Right lobe of liver (tissue), 6 donors: Measurements from ENCODE around the gene F10. TPM values are rescaled to one million over a fixed set of nuclear protein-coding genes. Genes with fewer than 3 reads are reported as not detected.

ENCODE experiments used
- ATAC-seq, 4 donors: fragments of 200-7000 bp; cut with Tn5 transposase; one replicate each; pipeline ENCODE4 v1.9.1; 2020; ENCODE audit warnings: mild to moderate bottlenecking in 4 of 4, moderate library complexity in 4 of 4
- DNase-seq, 3 donors: peaks; one replicate each; pipeline ENCODE4 v3.0.0-alpha.2; 2020
- H3K27ac ChIP-seq, 3 donors: fragments of 200-600 bp; one replicate each; pipeline ENCODE4 v1.8.0; 2022
- H3K27me3 ChIP-seq, 2 donors: fragments of 200-600 bp; one replicate each; pipeline ENCODE4 v1.8.0; 2022
- H3K36me3 ChIP-seq, 4 donors: fragments of 200-600 bp; sonication (generic) in 1 of 4; one replicate each; pipeline versions ENCODE4 v1.5.1 to v1.8.0; 2017 to 2022; ENCODE audit warnings: control low read depth in 1 of 4
- H3K4me1 ChIP-seq, 4 donors: fragments of 200-600 bp; sonication (generic) in 1 of 4; one replicate each; pipeline versions ENCODE4 v1.5.1 to v1.8.0; 2017 to 2022; ENCODE audit warnings: control low read depth in 1 of 4
- H3K4me3 ChIP-seq, 3 donors: fragments of 200-600 bp; one replicate each; pipeline ENCODE4 v1.8.0; 2022
- H3K9me3 ChIP-seq, 4 donors: fragments of 200-600 bp; sonication (generic) in 1 of 4; one replicate each; pipeline versions ENCODE4 v1.5.1 to v1.8.0; 2017 to 2022; ENCODE audit warnings: control low read depth in 1 of 4
- CTCF ChIP-seq, 4 donors: fragments of 200-600 bp in 3 of 4; fragments of 450-650 bp in 1 of 4; IDR thresholded peaks; one replicate each; pipeline versions ENCODE4 v1.5.1 to v1.8.0; 2016 to 2022; ENCODE audit warnings: antibody characterized with exemption in 4 of 4, mild to moderate bottlenecking in 2 of 4
- POLR2A ChIP-seq: fragments of 450-650 bp; IDR thresholded peaks from one replicate; pipeline ENCODE4 v1.6.1; 2017; ENCODE audit warnings: antibody characterized with exemption, mild to moderate bottlenecking
- WGBS: methylation state at CpG from one replicate; pipeline ENCODE4 v1.1.6; 2018; ENCODE audit warnings: low coverage, low lambda C conversion rate; ENCODE audit not compliant: insufficient coverage; ENCODE audit errors: missing lambda C conversion rate; 5-methylcytosine and 5-hydroxymethylcytosine counted together
- intact Hi-C, 2 donors: fragments of 100-400 bp; cut with DNase I; formaldehyde crosslinking; loops; one replicate each; pipeline versions ENCODE4 v1.11.2 to v1.14.1; 2022
- total RNA-seq, 6 experiments: library from RNA; depleted of rRNA in 2 of 6; stranded (reverse); fragments of >200 nt in 2 of 6; fragmentation: NEBNext Ultra II Directional in 3 of 6; extraction: Animal tissue kit (Norgen Biotek cat#: 25700) in 3 of 6; gene quantifications; one replicate each; pipeline versions ENCODE4 v1.1.0 to v1.2.4, GENCODE V29; 2016 to 2023
- donor health status: DM: no; HTN: yes; CAD: no.
- donor health status: DM: no; HTN: no; CAD: no.
- donor health status: DM: no; HTN: no; CAD: no.
- donor health status: DM: no; HTN: yes; CAD: no.
- donor health status: DM: no; HTN: yes; CAD: no.

F10 gene
- total RNA-seq, 6 experiments from 2014 or later, result 108 to 157 (median 132) TPM

- 52% methylated on average over 4 of the region's 5 CpGs for WGBS
- H3K27me3 ChIP-seq, result no peaks in the 10 kb centered on the region
- DNase-seq, result peak in 2 of 3 donors; percentile 53 to 63
- no peaks in the 10 kb centered on the region for H3K4me1 ChIP-seq
- H3K36me3 ChIP-seq, result peaks cover 0 to 68% (median 30%) of the 10 kb centered on the region in 4 donors
- intact Hi-C loops, result no loop called here
- TF ChIP-seq POLR2A, result no peak
- TF ChIP-seq CTCF (IDR thresholded peaks at IDR 0.05), result no peak
- peak; percentile 64 to 79 (median 70) for ATAC-seq
- H3K4me3 ChIP-seq, result no peak overlapping the region
- H3K27ac ChIP-seq, result no peak overlapping the region
- H3K9me3 ChIP-seq, result no peaks in the 10 kb centered on the region
Observed at GRCh38 chr13:113176280-113176679, 53.7 kb downstream of the F10 start.

- WGBS, result 98% methylated on average over 6 of the region's 14 CpGs
- no peaks in the 10 kb centered on the region for H3K27me3 ChIP-seq
- TF ChIP-seq POLR2A (no peak), CTCF (IDR thresholded peaks at IDR 0.05) (no peak)
- H3K9me3 ChIP-seq, result no peaks in the 10 kb centered on the region
- intact Hi-C loops, result no loop called here
- no peak for ATAC-seq
- H3K36me3 ChIP-seq, result peaks cover 0 to 63% (median 28%) of the 10 kb centered on the region in 4 donors
- H3K27ac ChIP-seq, result no peak overlapping the region
- no peaks in the 10 kb centered on the region for H3K4me1 ChIP-seq
- no peak for DNase-seq
- H3K4me3 ChIP-seq, result no peak overlapping the region
Observed at GRCh38 chr13:113176822-113177221, 54.2 kb downstream of the F10 start.

- DNase-seq, result no peak
- intact Hi-C loops, result no loop called here
- 76% methylated on average over 20 of the region's 25 CpGs for WGBS
- Histone ChIP-seq H3K27ac (no peak overlapping the region), H3K4me3 (no peak overlapping the region), H3K4me1 (peaks cover 0 to 3% (median 0%) of the 10 kb centered on the region in 4 donors), H3K36me3 (peaks cover 0 to 58% (median 30%) of the 10 kb centered on the region in 4 donors), H3K27me3 (no peaks in the 10 kb centered on the region), H3K9me3 (no peaks in the 10 kb centered on the region)
- TF ChIP-seq POLR2A (no peak), CTCF (IDR thresholded peaks at IDR 0.05) (no peak)
- no peak for ATAC-seq
Observed at GRCh38 chr13:113178070-113178895, 55.7 kb downstream of the F10 start.

- 81% methylated on average over 3 of the region's 3 CpGs for WGBS
- H3K36me3 ChIP-seq, result peaks cover 0 to 62% (median 32%) of the 10 kb centered on the region in 4 donors
- no peak for DNase-seq
Observed at GRCh38 chr13:113178896-113179167, 56.2 kb downstream of the F10 start.

More at GRCh38 chr13:113178896-113179167, 56.2 kb downstream of the F10 start:
- no peaks in the 10 kb centered on the region for H3K27me3 ChIP-seq
- intact Hi-C loops, result no loop called here
- no peak overlapping the region for H3K27ac ChIP-seq
- H3K4me3 ChIP-seq, result no peak overlapping the region
- ATAC-seq, result no peak
- no peaks in the 10 kb centered on the region for H3K9me3 ChIP-seq
- H3K4me1 ChIP-seq, result peaks cover 0 to 8% (median 0%) of the 10 kb centered on the region in 4 donors
- no peak for TF ChIP-seq POLR2A
- TF ChIP-seq CTCF (IDR thresholded peaks at IDR 0.05), result no peak
